Umbilical cord (tissue), 2 donors: ENCODE results near the gene WNT5B. TPM values are rescaled to one million over a fixed set of nuclear protein-coding genes. Genes with fewer than 3 reads are reported as not detected.
"Not testable (repeated sequence)": the region's sequence is repeated elsewhere in the genome, so short reads cannot be mapped to it uniquely, and the experiment has no call there.

Source experiments
- DNase-seq: peaks from one replicate; pipeline ENCODE4 v3.0.0-alpha.2; 2015; ENCODE audit warnings: low spot score
- total RNA-seq: library from RNA; depleted of rRNA; stranded (reverse); fragments of >200 nt; gene quantifications from one replicate; pipeline ENCODE4 v1.2.3, GENCODE V29; 2014; ENCODE audit warnings: low replicate concordance; ENCODE audit not compliant: insufficient read depth

Gene WNT5B
- total RNA-seq, 1 donor from 2014 or later = 101 TPM

- peak; percentile 98 for DNase-seq
Observed at GRCh38 chr12:1690578-1691122, 61.6 kb downstream of the WNT5B start, which contains the start of gene ADIPOR2. Gene ADIPOR2, plus strand, starts transcription at chr12:1691070. Its CDS starts 63,274 bp downstream, at chr12:1754344.

GRCh38 chr12:1691123-1692007, 62.3 kb downstream of the WNT5B start:
- peak; percentile 52 for DNase-seq

GRCh38 chr12:1692226-1692625, 63.2 kb downstream of the WNT5B start:
- DNase-seq = no peak

- DNase-seq = no peak
Observed at GRCh38 chr12:1692895-1693610, 64.0 kb downstream of the WNT5B start.

- not testable (repeated sequence) for DNase-seq
Observed at GRCh38 chr12:1695097-1695496, 66.1 kb downstream of the WNT5B start.

GRCh38 chr12:1695886-1696670, 67.0 kb downstream of the WNT5B start:
- peak; percentile 59 for DNase-seq

- DNase-seq = peak; percentile 53
Observed at GRCh38 chr12:1696800-1697199, 67.8 kb downstream of the WNT5B start.

Other genes starting within 250 kb of the WNT5B start
- 9.6 TPM for gene FBXL14, start 34.6 kb upstream of the WNT5B start, total RNA-seq
- 25.8 TPM for gene ADIPOR2, start 61.8 kb downstream of the WNT5B start, total RNA-seq
- gene LRTM2, start 191.3 kb downstream of the WNT5B start, total RNA-seq = 1.2 TPM